OCI-LY3 (cell line): ENCODE measurements around the gene TMEM163.

Source experiments
- CTCF ChIP-seq: fragments of 200-600, 300-600 bp; sonication (generic); IDR thresholded peaks from 2 replicates; pipeline ENCODE4 v1.5.1; 2014; ENCODE audit warnings: antibody characterized with exemption, low read length, low read depth
- EZH2phosphoT487 ChIP-seq: fragments of 200-600 bp; shearing (Covaris generic); IDR thresholded peaks from 2 replicates; pipeline ENCODE4 v1.6.1; 2018; ENCODE audit warnings: antibody characterized with exemption, mixed run types, low read depth

DNA sequence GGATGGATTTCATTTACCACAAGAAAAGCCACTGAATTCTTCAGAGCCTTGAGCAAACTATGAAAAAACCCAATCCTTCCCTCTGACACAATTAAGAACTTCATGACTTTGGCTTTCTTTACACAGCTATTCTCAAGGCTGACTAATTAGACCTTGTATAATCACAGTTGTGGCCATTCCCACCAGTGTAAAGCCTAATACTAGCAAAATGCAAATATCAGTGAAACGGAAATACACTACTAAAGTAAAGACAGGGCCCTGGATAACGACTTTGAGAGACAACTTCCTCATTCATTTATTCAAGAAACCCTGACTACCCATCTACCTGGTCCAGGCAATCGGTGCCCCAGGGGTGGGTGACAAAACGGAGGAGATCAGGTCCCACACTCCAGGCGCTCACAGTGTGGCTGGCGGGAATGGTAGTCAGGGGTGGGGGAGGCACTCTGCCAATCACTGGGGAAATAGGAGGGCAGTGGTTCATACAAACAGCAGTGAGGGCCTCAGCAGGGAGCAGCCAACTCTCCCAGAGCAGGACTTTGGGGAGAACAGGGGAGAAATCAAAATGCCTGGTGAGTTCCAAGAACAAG is 28.1 kb downstream of the TMEM163 start:
- no peak for TF ChIP-seq CTCF
- no peak for TF ChIP-seq EZH2phosphoT487
